Activated T-helper 9 cell treated with anti-CD3 and anti-CD28 coated beads, Interleukin-2, amount 50 U/mL, for 16 hours (primary cell): Measurements from ENCODE around the gene ACTR5.
"Not testable (repeated sequence)": the region's sequence is repeated elsewhere in the genome, so short reads cannot be mapped to it uniquely, and the experiment has no call there.

ENCODE experiments used
- DNase-seq: peaks from one replicate; pipeline ENCODE4 v3.0.0-alpha.2; 2020; ENCODE audit warnings: low read depth

ACTR5 gene

DNA sequence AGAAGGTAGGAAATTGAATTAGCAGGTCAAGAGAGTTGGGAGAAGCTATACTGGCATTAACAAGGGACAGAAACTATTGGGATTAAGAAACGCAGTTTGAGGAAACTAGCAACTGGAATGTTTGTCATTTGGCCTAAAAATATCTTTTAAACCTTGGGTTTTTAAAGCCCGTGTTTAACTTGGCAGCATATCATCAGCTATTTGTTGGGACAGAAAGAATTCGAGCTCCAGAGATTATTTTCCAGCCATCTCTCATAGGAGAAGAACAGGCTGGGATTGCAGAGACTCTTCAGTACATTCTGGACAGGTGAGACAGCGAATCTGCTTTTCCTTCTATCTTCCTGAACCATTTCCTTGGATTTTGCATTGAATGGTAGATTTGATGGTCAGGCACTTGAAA lies 17.8 kb downstream of the ACTR5 start:
- DNase-seq, result no peak

DNA sequence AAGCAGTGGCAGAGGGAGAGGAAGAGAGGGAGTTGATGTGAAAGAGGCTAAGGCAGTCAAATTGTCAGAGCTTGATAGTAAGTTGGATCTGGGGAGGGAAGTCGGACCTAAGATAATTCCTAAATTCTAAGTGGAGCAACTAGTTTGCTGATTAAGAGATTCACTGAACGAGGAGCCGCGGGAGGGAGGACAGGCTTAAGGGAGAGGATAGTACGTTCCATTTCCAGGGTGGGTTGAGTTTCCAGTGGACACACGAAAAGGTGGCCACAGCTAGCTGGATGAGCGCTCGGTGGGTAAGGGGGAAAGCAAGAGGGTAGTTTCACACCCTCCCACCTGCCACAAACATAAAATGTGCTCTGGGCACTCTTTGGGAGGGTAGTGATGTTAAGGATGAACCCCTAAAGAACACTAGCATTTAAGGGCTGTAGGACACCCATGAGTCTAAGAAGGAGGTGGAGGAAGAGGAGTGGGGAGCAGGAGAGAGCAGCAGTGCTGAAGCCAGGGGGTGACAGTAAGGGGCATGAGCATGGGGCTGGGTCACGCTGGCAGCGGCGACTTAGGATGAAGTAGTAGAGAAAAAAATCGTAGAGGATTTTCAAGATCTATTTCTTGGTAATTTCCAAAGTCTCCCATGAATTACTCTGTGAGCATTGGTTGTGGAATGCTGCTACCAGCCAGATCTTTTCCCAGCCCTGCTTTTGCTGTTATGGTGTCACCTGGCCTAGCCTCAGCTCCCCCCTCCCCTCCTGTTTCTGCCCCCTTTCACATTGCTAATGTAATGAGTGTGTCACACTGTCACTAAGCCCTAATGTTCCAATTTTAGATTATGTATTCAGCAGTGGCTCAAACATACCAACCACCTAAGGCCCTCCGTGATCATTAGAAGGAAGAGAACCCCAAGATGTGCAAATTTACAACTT lies 21.4 kb downstream of the ACTR5 start:
- no peak for DNase-seq

- DNase-seq, result no peak
These were observed 22.3 kb downstream of the ACTR5 start for GRCh38 chr20:38770546-38770945.

DNA sequence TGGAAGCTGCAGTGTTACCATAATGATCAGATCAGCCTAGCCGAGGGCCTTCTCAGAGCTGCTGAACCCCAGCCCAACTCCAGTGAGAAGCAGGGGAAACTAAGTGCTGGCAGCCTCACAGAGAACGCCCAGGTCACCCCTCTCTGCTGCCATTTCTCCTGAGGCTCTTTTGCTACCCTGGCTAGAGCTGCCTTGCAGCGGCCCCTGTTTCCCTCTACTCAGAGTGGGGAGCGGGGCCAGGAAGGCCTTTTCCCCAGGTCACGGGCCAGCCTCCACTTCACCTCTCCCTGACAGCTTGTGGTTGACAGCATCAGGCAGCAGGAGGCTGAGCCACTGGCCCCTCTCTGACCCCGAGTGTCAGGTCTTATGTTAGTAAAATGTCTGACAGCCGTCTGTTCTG lies 22.7 kb downstream of the ACTR5 start:
- no peak for DNase-seq

DNA sequence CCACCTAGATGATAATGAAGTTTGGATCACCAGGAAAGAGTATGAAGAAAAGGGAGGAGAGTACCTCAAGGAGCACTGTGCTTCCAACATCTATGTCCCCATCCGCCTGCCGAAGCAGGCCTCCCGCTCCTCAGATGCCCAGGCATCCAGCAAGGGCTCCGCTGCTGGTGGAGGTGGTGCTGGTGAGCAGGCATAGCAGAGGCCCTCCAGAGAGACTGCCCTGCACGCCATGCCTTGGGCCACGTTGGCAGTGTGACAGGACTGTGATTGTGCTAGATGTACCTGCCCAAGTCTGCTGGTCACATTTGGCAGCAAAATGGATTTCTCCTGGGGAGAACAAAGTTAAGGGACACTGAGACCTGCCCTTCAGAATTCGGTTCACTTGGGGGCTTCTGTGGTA lies 23.4 kb downstream of the ACTR5 start:
- DNase-seq, result no peak

- no peak for DNase-seq
These were observed 25.9 kb downstream of the ACTR5 start for GRCh38 chr20:38774167-38774566.

GRCh38 chr20:38776363-38776762 lies 28.1 kb downstream of the ACTR5 start:
- no peak for DNase-seq

- DNase-seq, result no peak
These were observed 31.2 kb downstream of the ACTR5 start for GRCh38 chr20:38779247-38780097.

DNA sequence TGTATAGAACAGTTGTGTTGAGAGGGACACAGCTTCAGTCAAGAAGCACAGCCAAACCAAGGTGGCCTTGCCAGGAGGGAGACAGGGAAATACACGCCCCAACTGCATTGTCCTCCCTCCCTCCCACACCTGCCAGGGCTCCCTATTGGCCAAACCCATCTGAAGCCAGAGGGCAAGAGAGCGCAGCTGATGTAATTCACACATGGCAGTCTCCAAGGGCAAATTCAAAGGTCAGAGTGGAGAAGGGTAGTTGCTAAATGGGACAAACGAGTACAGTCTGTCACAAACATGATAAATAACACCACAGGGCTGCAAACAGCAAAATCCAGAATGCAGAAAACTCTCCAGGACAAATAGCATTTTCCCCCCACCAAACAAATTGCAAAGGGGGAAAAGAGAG lies 34.0 kb downstream of the ACTR5 start:
- no peak for DNase-seq

DNA sequence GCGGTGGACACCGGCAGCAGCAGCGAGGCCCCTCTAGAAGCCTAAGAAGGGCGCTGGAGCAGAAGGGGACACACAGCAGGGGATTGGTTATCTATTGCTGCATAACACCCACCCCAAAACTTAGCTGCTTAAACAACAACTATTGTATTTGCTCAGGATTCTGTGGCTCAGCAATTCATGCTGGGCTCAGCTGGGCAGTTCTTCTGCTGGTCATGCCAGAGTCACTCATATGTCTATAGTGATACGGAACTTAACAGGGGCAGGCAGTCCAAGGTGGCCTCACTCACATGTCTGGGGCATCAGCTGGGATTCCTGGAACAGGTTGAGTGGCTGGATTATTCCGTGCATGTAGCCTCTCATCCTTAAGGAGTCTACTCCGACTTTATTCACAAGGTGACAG lies 39.6 kb downstream of the ACTR5 start:
- no peak for DNase-seq

DNA sequence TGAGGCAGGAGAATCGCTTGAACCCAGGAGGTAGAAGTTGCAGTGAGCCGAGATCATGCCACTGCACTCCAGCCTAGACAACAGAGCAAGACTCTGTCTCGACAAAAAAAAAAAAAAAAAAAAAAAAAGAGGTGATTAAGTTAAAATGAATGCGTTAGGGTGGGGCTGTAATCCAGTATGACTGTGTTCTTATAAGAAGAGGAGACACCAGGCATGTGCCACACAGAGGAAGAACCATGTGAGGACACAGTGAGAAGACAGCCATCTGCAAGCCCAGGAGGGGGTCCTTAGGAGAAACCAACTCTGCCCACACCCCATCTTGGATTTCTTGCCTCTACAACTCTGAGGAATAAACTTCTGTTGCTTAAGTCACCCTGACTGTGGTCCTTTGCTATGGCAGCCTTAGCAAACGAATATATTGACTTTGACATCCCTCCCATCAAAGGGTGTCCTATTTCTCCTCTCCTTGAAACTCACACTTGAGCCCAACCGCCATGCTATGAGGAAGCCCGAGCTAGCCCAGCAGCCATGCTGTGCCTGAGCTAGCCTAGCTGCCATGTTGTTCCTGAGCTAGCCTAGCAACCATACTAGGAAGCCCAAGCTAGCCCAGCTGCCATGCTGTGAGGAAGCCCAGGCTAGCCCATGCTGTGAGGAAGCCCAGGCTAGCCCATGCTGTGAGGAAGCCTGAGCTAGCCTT lies 41.4 kb downstream of the ACTR5 start:
- no peak for DNase-seq

DNA sequence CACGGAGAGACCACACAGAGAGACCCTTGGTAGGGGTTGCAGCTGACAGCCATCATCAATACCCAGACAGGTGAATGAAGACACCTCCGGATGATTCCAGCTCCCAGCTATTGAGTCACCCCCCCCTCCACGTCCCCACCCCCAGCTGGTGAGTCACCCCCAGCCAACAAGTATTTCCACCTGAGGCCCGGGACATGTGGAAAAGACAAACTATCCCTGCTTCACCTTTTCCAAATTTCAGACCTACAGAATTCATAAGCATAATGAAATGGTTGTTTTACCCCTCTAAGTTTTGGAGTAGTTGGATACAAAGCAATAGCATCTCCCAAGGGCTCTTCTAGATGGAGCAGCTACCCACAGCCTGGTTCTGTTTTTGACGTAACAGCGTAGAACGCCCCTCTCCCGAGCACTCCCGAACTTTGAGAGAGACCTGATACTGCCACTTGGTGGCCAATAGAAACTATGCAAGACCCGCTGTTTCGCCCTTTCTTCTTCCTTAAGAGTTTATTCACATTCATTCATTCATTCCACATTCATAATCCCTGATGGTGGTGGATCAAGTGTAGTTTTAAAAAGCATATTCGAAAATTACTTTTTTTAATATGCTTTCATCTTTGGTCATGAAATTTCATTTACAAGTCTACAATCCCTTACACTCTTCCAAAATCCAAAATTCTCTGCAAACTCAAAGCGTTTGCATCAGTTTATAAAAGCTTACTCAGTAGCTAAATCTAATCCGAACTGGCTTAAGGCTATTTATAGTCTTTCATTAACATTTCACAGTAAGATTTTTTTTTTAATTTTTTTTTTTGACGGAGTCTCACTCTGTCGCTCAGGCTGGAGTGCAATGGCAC lies 42.2 kb downstream of the ACTR5 start:
- DNase-seq, result peak; percentile 8

- DNase-seq, result no peak
These were observed 43.0 kb downstream of the ACTR5 start for GRCh38 chr20:38791291-38791690.

GRCh38 chr20:38791940-38792339 lies 43.7 kb downstream of the ACTR5 start:
- DNase-seq, result no peak

DNA sequence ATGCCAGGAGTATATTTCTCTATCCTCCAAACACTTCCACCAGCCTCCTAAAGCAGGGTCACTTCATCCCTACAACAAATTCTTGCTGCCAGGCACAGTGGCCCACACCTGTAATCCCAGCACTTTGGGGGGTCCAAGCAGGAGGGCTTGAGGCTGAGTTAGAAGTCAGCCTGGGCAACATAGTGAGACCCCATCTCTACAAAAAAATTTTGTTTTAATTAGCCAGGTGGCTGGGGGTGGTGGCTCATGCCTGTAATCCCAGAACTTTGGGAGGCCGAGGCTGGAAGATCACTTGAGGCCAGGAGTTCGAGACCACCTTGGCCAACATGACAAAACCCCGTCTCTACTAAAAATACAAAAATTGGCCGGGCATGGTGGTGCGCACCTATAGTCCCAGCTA lies 45.8 kb downstream of the ACTR5 start:
- not testable (repeated sequence) for DNase-seq

- DNase-seq, result no peak
These were observed 50.0 kb downstream of the ACTR5 start for GRCh38 chr20:38798266-38798665.

GRCh38 chr20:38799203-38799602 lies 50.9 kb downstream of the ACTR5 start:
- no peak for DNase-seq

GRCh38 chr20:38800882-38801281 lies 52.6 kb downstream of the ACTR5 start:
- DNase-seq, result no peak

DNA sequence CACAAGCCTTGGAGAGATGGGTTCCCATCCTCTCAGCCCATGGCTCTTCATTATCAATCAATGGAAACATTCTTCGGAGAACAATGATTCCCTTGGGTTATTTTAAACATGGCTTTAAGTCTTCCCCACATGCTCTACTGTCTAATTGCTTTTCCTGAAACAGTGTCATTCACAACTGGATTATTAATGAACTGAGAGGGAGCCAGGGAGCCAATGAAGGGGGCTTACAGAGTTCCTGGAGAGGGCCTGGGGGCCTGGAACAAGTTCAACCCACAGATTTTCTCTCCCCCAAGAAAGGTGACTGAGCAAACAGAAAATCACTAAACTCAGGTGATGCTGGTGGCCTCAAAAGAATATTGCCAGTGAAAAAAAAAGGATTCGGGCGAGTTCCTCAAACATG lies 56.0 kb downstream of the ACTR5 start:
- DNase-seq, result no peak

DNA sequence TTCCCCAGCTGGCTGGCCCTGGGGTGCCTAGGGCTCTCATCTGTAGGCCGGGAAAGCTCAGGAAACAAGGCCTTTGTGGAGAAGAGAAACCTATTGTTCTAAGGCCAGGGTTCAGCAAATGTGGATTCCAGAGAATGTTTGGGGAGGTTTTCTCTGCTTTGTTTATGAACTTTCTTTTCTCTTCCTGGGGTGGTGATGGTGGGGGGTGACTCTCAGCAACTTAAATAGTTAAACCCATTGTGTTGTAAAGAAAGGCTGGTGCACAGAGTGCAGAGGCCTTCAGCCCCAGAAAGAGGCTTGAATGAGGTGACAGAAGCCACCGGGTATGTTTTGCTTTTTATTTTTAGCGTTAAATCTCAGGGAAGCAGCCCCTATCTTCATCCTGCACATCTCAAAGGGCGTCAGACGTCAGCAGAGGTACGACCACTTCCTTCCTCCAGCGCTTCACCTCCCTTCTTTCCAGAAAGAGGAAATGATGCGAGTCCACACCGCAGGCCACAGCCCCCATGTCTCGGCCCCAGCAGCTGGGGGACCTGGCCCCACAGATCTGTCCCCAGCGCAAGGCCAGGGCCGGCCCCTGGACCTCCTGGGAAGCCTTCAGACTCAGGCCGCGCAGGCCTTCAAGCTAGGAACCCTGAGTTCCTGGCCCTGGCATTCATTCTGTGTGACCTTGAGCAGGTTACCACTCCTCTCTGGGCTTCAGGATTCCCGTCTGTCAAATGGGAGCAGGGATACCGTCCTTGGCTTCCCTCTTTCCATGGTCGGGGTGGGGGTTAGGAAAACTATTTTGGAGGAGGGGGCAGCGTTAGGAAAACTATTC lies 56.6 kb downstream of the ACTR5 start:
- peak; percentile 43 for DNase-seq

DNA sequence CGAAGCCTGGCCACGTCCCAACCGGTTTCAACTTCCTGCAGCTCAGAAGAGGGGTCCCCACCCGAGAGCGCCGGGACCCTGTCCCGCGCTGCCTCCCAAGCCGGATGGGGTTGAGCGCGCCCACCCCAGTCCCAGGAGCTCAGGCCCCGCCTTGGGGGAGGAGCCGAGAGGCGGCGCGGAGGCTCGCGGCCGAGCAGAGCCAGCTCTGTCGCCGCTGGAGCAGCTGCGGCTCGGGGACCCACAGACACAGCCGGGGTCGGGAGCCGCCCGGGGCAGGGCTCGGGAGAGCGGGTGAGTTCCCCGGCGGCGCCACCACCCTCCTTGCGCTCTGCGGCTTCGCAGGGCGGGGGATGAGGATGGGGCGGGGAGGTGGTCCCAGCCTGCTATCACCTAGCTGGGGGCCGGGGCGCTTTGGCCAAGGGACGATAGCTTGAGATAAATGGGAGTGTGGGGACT lies 57.3 kb downstream of the ACTR5 start, which contains the start of gene PPP1R16B:
TSS of gene PPP1R16B (plus strand) at position 196 of the 456 bp plus-strand sequence. CDS start 30,229 bp downstream, outside the sequence.
- peak; percentile 58 for DNase-seq
